Activated CD4-positive, alpha-beta T cell treated with anti-CD3 and anti-CD28 coated beads for 36 hours (primary cell): ENCODE results near the gene FNDC3B. TPM values are rescaled to one million over a fixed set of nuclear protein-coding genes. Genes with fewer than 3 reads are reported as not detected.
"Not testable (repeated sequence)": the region's sequence is repeated elsewhere in the genome, so short reads cannot be mapped to it uniquely, and the experiment has no call there.

Experiments used
- ATAC-seq: fragments of 200-7000 bp; cut with Tn5 transposase; one replicate; pipeline ENCODE4 v1.10.0; 2021; ENCODE audit warnings: mild to moderate bottlenecking, moderate library complexity
- CTCF ChIA-PET: fragments of 350-600 bp; sonication (Branson Sonifier 250); formaldehyde crosslinking; loops from one replicate; lab custom pipeline; 2021; ENCODE audit warnings: antibody characterized with exemption; lab: Charles Lee
- POLR2A ChIA-PET: fragments of 350-600 bp; sonication (Branson Sonifier 250); formaldehyde crosslinking; loops from one replicate; lab custom pipeline; 2021; ENCODE audit warnings: antibody characterized with exemption, inconsistent platforms; lab: Charles Lee
- DNase-seq: peaks from one replicate; pipeline ENCODE4 v3.0.0-alpha.2; 2020
- H3K27ac Mint-ChIP-seq: one replicate; pipeline ENCODE4 v1.8.0; 2021; ENCODE audit warnings: mixed read lengths
- H3K27me3 Mint-ChIP-seq: one replicate; pipeline ENCODE4 v1.8.0; 2021; ENCODE audit warnings: mixed read lengths
- H3K36me3 Mint-ChIP-seq: one replicate; pipeline ENCODE4 v1.8.0; 2021; ENCODE audit warnings: low read depth, mixed read lengths
- H3K4me1 Mint-ChIP-seq: one replicate; pipeline ENCODE4 v1.8.0; 2021; ENCODE audit warnings: mixed read lengths
- H3K4me3 Mint-ChIP-seq: one replicate; pipeline ENCODE4 v1.8.0; 2021; ENCODE audit warnings: mild to moderate bottlenecking, moderate library complexity, mixed read lengths
- H3K9me3 Mint-ChIP-seq: one replicate; pipeline ENCODE4 v1.8.0; 2021; ENCODE audit warnings: low read depth, mixed read lengths
- intact Hi-C, 2 experiments: fragments of 100-400 bp; cut with DNase I in 1 of 2; cut with micrococcal nuclease in 1 of 2; formaldehyde crosslinking; loops; one replicate each; pipeline versions ENCODE4 v1.14.2 to v1.15.1; 2022 to 2024; cut with DNase I, micrococcal nuclease
- total RNA-seq, 2 experiments: library from RNA; stranded (reverse); gene quantifications; one replicate each; pipeline ENCODE4 v1.2.3, GENCODE V29; 2021

The FNDC3B gene
- total RNA-seq, 2 experiments from 2014 or later, result 10.5 to 14.2 TPM

DNA sequence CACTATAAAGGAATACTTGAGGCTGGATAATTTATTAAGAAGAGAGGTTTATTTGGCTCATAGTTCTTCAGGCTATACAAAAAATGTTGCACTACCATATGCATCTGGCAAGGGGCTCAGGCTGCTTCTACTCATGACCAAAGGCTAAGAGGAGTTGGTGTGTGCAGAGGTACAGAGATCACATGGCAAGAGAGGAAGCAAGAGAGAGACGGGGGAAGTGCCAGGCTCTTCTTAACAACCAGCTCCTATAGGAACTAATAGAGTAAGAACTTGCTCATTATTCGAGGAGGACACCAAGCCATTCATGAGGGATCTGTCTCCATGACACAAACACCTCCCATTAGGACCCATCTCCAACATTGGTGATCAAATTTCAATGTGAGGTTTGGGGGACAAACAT, 6.0 kb upstream of the FNDC3B start:
- no peak overlapping the region for H3K27ac Mint-ChIP-seq
- CTCF ChIA-PET, result interaction anchor here (0.7 to 1.2 kb wide), 3 partner anchors 299 to 893 kb away, joined by 3 to 8 read pairs (median 4); no protein-coding TSS in a partner anchor
- no peak for ATAC-seq
- H3K4me1 Mint-ChIP-seq, result peaks cover 2% of the 10 kb centered on the region
- H3K9me3 Mint-ChIP-seq, result no peaks in the 10 kb centered on the region
- intact Hi-C loops, result no loop called here
- no peak for DNase-seq
- H3K27me3 Mint-ChIP-seq, result peaks cover 2% of the 10 kb centered on the region
- H3K4me3 Mint-ChIP-seq, result no peak overlapping the region
- POLR2A ChIA-PET, result no interaction called here
- no peaks in the 10 kb centered on the region for H3K36me3 Mint-ChIP-seq

DNA sequence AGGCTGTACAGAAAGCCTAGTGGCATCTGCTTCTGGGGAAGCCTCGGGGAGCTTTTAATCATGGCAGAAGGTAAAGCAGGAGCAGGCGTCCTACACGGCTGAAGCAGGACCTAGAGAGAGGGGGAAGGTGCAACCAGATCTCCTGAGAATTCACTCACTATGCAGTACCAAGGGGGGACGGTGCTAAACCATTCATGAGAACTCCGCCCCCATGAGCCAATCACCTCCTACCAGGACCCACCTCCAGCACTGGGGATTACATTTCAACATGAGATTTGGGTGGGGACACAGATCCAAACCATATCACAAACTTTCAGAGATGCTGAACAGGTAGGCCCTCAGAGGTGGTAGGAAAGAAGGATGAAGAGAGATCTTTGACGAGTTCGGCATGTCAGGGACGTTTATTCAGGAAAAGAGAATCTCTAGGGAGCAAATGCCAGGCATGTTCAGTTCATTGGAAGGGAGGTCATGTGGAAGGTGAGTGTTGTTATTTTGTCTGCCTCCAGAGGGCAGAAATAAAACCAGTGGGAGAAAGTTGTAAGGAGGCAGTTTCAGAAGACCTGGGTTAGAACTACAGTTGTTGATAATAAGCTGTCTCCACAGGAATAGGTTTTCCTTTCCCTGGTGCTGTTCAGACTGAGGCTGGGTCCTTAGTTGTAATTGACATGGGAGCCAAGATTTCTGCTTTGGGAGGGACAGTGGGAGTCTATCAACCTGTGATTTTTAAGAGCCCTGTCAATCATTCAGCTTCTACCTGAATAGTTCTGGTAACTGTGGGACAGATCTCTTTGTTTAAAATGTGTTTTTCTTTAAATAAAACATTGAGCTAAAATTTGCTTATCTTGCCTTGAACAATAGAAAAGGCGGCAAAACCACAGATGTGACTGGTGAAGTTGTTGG, 4.3 kb upstream of the FNDC3B start:
- DNase-seq, result no peak
- POLR2A ChIA-PET, result no interaction called here
- Mint-ChIP-seq H3K27me3 (peaks cover 2% of the 10 kb centered on the region), H3K4me1 (peaks cover 9% of the 10 kb centered on the region), H3K4me3 (no peak overlapping the region), H3K27ac (no peak overlapping the region), H3K9me3 (no peaks in the 10 kb centered on the region), H3K36me3 (peaks cover 1% of the 10 kb centered on the region)
- CTCF ChIA-PET, result interaction anchor here (0.5 to 1.8 kb wide), 19 partner anchors 10 to 1145 kb away, joined by 3 to 10 read pairs (median 4); partner anchors contain the start of gene ECT2
- intact Hi-C loops, result loop anchor here (1.0 to 5.0 kb wide), 3 partner anchors 306 to 712 kb away; no protein-coding TSS in a partner anchor
- ATAC-seq, result no peak

DNA sequence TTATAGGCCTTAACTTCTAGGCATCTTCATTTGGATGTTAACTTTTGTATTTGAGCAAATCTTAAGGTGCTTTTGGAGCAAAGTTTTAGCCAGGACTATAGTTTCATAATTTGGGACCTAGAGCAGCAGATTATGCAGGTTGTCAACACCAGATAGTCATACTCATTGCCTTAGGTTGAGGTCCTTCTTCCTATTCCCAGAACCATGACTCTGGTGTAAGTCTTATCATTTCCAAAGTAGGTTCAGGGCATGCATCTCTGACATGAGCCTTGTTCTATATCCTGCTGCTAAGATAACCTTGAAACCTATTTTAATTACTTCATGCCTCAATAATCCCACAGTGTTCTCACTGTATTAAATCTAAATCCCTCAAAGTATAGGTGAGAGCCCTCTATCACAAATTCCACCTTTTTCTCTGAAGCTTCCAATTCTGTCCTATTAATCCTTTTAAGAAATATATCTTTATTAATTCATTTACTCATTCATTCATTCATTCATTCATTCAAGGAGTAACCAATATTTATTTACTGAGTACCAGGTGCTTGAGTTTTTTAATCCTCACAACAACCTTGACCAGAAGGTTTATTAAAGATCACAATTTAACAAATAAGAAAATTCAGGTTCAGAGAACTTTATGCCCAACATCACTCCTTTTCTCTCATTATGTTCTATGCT, 2.7 kb upstream of the FNDC3B start:
- H3K9me3 Mint-ChIP-seq, result no peaks in the 10 kb centered on the region
- no peak for ATAC-seq
- intact Hi-C loops, result loop anchor here in 1 of 2 experiments (5.0 kb wide), 1 partner anchor 711 kb away; no protein-coding TSS in a partner anchor

DNA sequence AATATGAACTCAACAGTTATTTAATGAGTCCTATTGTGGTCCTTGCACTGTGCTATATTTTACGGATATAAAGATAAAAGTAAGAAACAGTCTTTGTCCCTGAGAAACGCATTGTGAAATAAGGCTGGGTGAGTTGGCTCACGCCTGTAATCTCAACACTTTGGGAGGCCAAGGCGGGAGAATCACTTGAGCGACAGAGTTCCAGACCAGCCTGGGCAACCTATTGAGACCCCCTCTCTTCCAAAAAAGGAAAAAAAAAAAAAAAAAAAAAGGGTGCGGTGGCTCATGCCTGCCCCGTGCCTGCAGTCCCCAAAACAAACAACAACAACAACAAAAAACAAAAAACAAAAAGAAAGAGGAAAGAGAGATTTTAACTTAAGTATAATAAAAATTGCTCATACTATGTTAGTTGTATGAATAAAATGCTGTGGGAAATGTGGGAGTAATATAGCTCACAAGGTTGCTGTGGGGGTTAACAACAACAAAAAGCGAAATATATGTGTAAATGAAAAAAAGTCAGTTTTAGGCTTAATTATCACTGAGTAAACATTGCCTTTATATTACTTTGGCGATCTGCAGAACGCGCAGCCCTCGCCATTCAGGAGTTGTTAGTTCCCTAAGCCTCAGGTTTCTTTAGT, 461 bp upstream of the FNDC3B start:
- Mint-ChIP-seq H3K36me3 (peaks cover 1% of the 10 kb centered on the region), H3K4me1 (peaks cover 21% of the 10 kb centered on the region), H3K27ac (peak overlapping the region; percentile 88), H3K27me3 (peaks cover 2% of the 10 kb centered on the region), H3K4me3 (peak overlapping the region; percentile 86), H3K9me3 (no peaks in the 10 kb centered on the region)
- POLR2A ChIA-PET, result interaction anchor here (0.6 to 1.0 kb wide), 3 partner anchors 68 to 277 kb away, joined by 3 to 5 read pairs (median 3); no protein-coding TSS in a partner anchor
- CTCF ChIA-PET, result interaction anchor here (0.6 to 1.7 kb wide), 6 partner anchors 9 to 303 kb away, joined by 3 to 7 read pairs (median 4); no protein-coding TSS in a partner anchor
- ATAC-seq, result peak; percentile 3
- intact Hi-C loops, result loop anchor here (1.0 to 5.0 kb wide), 4 partner anchors 68 to 708 kb away; no protein-coding TSS in a partner anchor
- no peak for DNase-seq

More for the DNA sequence above, 2.7 kb upstream of the FNDC3B start:
- Mint-ChIP-seq H3K4me3 (no peak overlapping the region), H3K36me3 (peaks cover 1% of the 10 kb centered on the region), H3K27ac (no peak overlapping the region), H3K27me3 (peaks cover 2% of the 10 kb centered on the region), H3K4me1 (peaks cover 17% of the 10 kb centered on the region)
- ChIA-PET CTCF (interaction anchor here (1.1 to 1.8 kb wide), 2 partner anchors 65 to 305 kb away, joined by 4 to 5 read pairs; no protein-coding TSS in a partner anchor), POLR2A (interaction anchor here (0.6 kb wide), 1 partner anchor 636 kb away, joined by 3 read pairs; no protein-coding TSS in a partner anchor)
- DNase-seq, result no peak

DNA sequence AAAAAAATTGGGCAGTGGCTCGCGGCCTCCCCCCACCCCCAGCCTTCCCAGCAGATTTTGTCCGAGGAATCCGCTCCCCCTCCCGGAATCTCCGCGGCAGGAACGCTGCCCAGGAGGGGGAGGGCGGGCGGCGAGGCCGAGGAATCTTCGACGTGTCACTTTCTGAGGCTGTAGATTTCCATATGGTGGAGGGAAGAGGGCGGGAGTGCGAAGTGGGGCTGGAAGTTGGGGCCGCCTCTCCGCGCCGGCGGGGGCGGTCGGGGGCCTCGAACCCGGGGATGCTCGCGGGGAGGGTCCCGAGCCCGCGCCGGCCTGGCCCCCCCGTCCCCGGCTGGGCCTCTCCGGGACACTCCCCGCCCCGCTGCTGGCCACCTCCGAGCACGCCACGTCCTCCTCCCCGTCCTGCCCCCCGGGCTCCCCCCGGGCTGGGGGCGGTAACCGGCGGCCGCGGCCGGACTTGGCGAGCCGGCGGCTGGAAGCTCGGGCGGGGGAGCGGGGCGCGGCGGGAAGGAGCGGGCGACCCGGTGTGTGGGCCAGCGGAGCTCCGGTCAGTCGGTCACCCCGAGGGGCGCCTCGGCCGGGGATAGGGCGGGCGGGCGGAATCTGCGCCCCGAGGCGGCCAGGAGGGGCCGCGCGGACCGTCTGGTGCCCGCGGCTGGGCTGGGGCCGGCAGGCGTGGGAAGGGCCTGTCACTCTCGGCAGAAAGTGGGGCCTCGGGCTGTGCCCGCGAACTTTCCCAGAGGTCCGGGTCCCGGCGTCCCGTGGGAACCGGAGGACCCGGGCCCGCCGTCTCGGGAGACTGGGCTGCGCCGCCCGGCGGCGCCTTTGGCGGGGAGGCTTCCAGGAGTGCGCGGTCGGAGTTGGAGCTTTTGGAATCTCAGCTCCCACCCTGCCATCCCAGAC, 951 bp downstream of the FNDC3B start:
- intact Hi-C loops, result loop anchor here in 1 of 2 experiments (5.0 kb wide), 1 partner anchor 282 kb away; no protein-coding TSS in a partner anchor
- CTCF ChIA-PET, result interaction anchor here (0.6 kb wide), 1 partner anchor 362 kb away, joined by 3 read pairs; no protein-coding TSS in a partner anchor
- peak overlapping the region; percentile 86 for H3K4me3 Mint-ChIP-seq
- peaks cover 1% of the 10 kb centered on the region for H3K36me3 Mint-ChIP-seq
- H3K27me3 Mint-ChIP-seq, result peaks cover 2% of the 10 kb centered on the region
- H3K27ac Mint-ChIP-seq, result no peak overlapping the region
- DNase-seq (peak; percentile 57), ATAC-seq (peak; percentile 21)
- H3K9me3 Mint-ChIP-seq, result no peaks in the 10 kb centered on the region
- POLR2A ChIA-PET, result no interaction called here
- H3K4me1 Mint-ChIP-seq, result peaks cover 30% of the 10 kb centered on the region

DNA sequence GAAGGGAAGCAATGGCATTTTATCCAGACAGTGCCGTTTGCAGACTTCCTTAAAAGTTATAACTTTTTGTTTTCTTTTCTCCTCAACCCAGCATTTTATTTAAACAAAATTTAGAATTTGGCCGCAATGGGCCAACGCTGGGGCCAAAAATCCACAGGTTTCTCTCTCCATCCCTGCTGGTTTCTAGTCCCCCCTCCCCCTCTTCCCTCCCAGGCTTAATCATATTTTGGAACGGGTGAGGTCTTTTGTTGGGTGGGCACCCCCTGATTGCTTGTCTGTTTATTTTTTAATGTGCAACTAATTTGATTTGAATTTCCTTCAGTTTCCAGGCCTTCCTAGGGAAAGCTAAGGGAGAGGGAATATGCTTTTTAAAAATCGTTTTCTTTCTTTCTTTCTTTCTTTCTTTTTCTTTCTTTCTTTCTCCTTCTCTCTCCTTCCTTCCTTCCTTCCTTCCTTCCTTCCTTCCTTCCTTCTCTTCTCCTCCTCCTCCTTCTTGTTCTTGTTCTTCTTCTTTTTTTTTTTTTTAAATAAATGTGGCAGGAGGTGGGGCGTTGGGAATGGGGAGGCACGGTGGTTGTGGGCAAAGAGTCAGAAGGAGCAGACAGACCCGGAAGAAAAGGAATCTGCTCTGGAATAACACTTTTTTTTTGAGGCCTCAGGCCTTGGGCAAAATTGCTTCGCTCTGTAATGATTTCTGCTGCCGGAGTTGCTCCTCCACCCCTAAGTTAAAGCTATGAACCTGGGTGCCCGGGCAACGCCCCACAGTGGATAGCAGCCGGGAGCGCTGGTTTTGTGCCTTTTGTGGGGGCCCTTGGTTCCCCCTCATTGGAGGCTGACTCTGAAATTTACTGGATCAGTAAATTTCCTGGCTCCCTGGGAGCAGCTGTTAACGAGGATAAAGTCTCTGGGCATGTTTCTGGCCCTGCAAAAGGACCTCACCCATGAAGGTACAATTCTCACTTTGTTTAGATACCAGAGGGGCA, 1.9 kb downstream of the FNDC3B start:
- H3K27me3 Mint-ChIP-seq, result peaks cover 2% of the 10 kb centered on the region
- no peak for ATAC-seq
- no peak for DNase-seq
- ChIA-PET CTCF (interaction anchor here (0.6 to 1.1 kb wide), 2 partner anchors 66 to 363 kb away, joined by 3 read pairs; no protein-coding TSS in a partner anchor), POLR2A (interaction anchor here (1.5 kb wide), 1 partner anchor 66 kb away, joined by 4 read pairs; no protein-coding TSS in a partner anchor)
- peak overlapping the region; percentile 29 for H3K27ac Mint-ChIP-seq
- no peaks in the 10 kb centered on the region for H3K9me3 Mint-ChIP-seq
- intact Hi-C loops, result loop anchor here in 1 of 2 experiments (5.0 kb wide), 1 partner anchor 281 kb away; no protein-coding TSS in a partner anchor
- peaks cover 1% of the 10 kb centered on the region for H3K36me3 Mint-ChIP-seq
- peaks cover 34% of the 10 kb centered on the region for H3K4me1 Mint-ChIP-seq
- H3K4me3 Mint-ChIP-seq, result peak overlapping the region; percentile 68

DNA sequence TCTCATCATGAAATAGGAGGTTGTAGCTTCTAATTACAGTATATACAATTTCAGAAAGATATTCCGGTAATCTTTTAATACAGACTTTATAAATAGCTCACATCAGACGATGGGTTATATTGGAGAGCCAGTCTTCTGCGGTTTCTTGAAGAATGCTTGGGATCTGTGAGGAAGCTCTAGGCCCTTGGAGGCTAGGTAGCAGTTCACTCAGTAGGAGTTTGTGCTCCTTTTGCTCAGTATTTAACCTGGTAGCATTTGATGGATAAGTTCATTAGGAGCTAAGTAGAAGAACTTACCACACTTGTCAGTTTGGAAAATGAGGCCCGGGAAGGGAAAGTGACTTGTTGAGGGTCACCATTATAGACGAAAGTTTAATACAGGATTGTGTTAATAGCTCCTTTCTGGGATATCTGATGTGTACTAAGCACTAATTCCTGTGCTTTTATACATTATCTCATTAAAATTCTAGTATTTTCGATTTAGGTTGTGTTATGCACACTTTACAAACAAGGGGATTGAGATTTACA, 2.8 kb downstream of the FNDC3B start:
- Mint-ChIP-seq H3K36me3 (peaks cover 1% of the 10 kb centered on the region), H3K27ac (no peak overlapping the region), H3K4me3 (no peak overlapping the region), H3K9me3 (no peaks in the 10 kb centered on the region), H3K4me1 (peaks cover 40% of the 10 kb centered on the region), H3K27me3 (peaks cover 2% of the 10 kb centered on the region)
- ATAC-seq (no peak), DNase-seq (no peak)
- CTCF ChIA-PET, result interaction anchor here (0.7 to 1.1 kb wide), 4 partner anchors 65 to 419 kb away, joined by 3 to 5 read pairs (median 4); no protein-coding TSS in a partner anchor
- intact Hi-C loops, result loop anchor here in 1 of 2 experiments (5.0 kb wide), 1 partner anchor 280 kb away; no protein-coding TSS in a partner anchor
- POLR2A ChIA-PET, result interaction anchor here (1.5 kb wide), 1 partner anchor 65 kb away, joined by 4 read pairs; no protein-coding TSS in a partner anchor

DNA sequence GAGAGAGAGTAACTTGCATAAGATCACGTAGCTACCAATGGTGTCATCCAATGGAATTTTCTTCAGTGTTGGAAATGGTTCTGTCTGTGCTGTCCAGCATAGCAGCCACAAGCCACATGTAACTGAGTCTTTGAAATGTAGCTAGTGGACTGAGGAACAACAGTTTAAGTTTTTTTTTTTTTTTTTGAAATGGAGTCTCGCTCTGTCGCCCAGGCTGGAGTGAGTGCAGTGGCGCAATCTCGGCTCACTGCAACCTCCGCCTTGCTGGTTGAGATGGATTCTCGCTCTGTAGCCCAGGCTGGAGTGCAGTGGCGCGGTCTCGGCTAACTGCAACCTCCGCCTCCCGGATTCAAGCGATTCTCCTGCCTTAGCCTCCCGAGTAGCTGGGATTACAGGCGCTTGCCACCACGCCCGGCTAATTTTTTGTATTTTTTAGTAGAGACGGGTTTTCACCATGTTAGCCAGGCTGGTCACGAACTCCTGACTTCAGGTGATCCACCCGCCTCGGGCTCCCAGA, 3.3 kb downstream of the FNDC3B start:
- not testable (repeated sequence) for ATAC-seq, H3K36me3 Mint-ChIP-seq, DNase-seq, H3K27me3 Mint-ChIP-seq, H3K9me3 Mint-ChIP-seq, H3K27ac Mint-ChIP-seq, H3K4me3 Mint-ChIP-seq
- intact Hi-C loops, result loop anchor here in 1 of 2 experiments (5.0 kb wide), 1 partner anchor 280 kb away; no protein-coding TSS in a partner anchor
- H3K4me1 Mint-ChIP-seq, result peaks cover 40% of the 10 kb centered on the region
- ChIA-PET POLR2A (interaction anchor here (1.5 kb wide), 1 partner anchor 65 kb away, joined by 4 read pairs; no protein-coding TSS in a partner anchor), CTCF (interaction anchor here (0.6 to 1.1 kb wide), 5 partner anchors 58 to 419 kb away, joined by 3 to 5 read pairs (median 3); no protein-coding TSS in a partner anchor)
